H9 (cell line): ENCODE results near the gene ZPR1. TPM values are rescaled to one million over a fixed set of nuclear protein-coding genes. Genes with fewer than 3 reads are reported as not detected.

Experiments used
- DNase-seq: peaks from one replicate; pipeline ENCODE4 v3.0.0-alpha.2; 2017
- H2AFZ ChIP-seq: one replicate; pipeline ENCODE4 v1.6.1; 2013; ENCODE audit warnings: mild to moderate bottlenecking, low read length, control low read depth, moderate library complexity
- H2AK5ac ChIP-seq: 2 replicates; pipeline ENCODE4 v1.6.1; 2013; ENCODE audit warnings: low read length, control low read depth, mixed read lengths; ENCODE audit not compliant: insufficient read length
- H2BK120ac ChIP-seq: one replicate; pipeline ENCODE4 v1.6.1; 2013; ENCODE audit warnings: low read depth, mild to moderate bottlenecking, low read length, control low read depth, inconsistent platforms; ENCODE audit not compliant: poor library complexity, severe bottlenecking
- H2BK12ac ChIP-seq: 2 replicates; pipeline ENCODE4 v1.6.1; 2013; ENCODE audit warnings: low read length, control low read depth, mixed read lengths, low read depth; ENCODE audit not compliant: insufficient read length
- H2BK15ac ChIP-seq: 2 replicates; pipeline ENCODE4 v1.6.1; 2013; ENCODE audit warnings: low read depth, low read length, control low read depth
- H2BK20ac ChIP-seq: one replicate; pipeline ENCODE4 v1.6.1; 2013; ENCODE audit warnings: low read depth, mild to moderate bottlenecking, low read length, control low read depth, inconsistent platforms; ENCODE audit not compliant: poor library complexity, severe bottlenecking
- H2BK5ac ChIP-seq: 2 replicates; pipeline ENCODE4 v1.6.1; 2013; ENCODE audit warnings: low read length, control low read depth, mixed read lengths; ENCODE audit not compliant: insufficient read length
- H3K14ac ChIP-seq: 2 replicates; pipeline ENCODE4 v1.6.1; 2013; ENCODE audit warnings: low read length, control low read depth; ENCODE audit not compliant: insufficient read depth
- H3K18ac ChIP-seq: 2 replicates; pipeline ENCODE4 v1.6.1; 2013; ENCODE audit warnings: low read depth, mild to moderate bottlenecking, mixed read lengths, low read length, control low read depth; ENCODE audit not compliant: insufficient read length
- H3K23ac ChIP-seq: 2 replicates; pipeline ENCODE4 v1.6.1; 2013; ENCODE audit warnings: low read length, control low read depth, mixed read lengths, low read depth; ENCODE audit not compliant: insufficient read length
- H3K23me2 ChIP-seq: 2 replicates; pipeline ENCODE4 v1.6.1; 2013; ENCODE audit warnings: low read depth, mild to moderate bottlenecking, mixed read lengths, low read length, control low read depth; ENCODE audit not compliant: insufficient read length, poor library complexity, severe bottlenecking
- H3K27ac ChIP-seq: 2 replicates; pipeline ENCODE4 v1.5.1; 2013; ENCODE audit warnings: low read length, control low read depth, mixed read lengths, low read depth; ENCODE audit not compliant: insufficient read length
- H3K27me3 ChIP-seq: 2 replicates; pipeline ENCODE4 v1.6.1; 2013; ENCODE audit warnings: low read length, control low read depth, inconsistent platforms; ENCODE audit not compliant: insufficient read depth
- H3K4ac ChIP-seq: 2 replicates; pipeline ENCODE4 v1.6.1; 2013; ENCODE audit warnings: low read depth, mild to moderate bottlenecking, control low read depth, inconsistent platforms, low read length, moderate library complexity
- H3K4me1 ChIP-seq: 2 replicates; pipeline ENCODE4 v1.6.1; 2013; ENCODE audit warnings: low read length, control low read depth, inconsistent platforms; ENCODE audit not compliant: insufficient read depth
- H3K4me2 ChIP-seq: 2 replicates; pipeline ENCODE4 v1.6.1; 2013; ENCODE audit warnings: low read length, control low read depth, mixed read lengths; ENCODE audit not compliant: insufficient read length, insufficient read depth
- H3K56ac ChIP-seq: 2 replicates; pipeline ENCODE4 v1.6.1; 2013; ENCODE audit warnings: low read depth, mild to moderate bottlenecking, mixed read lengths, low read length, control low read depth; ENCODE audit not compliant: insufficient read length
- H3K79me1 ChIP-seq: 2 replicates; pipeline ENCODE4 v1.6.1; 2013; ENCODE audit warnings: low read depth, mild to moderate bottlenecking, moderate library complexity, low read length, control low read depth, inconsistent platforms; ENCODE audit not compliant: insufficient read depth, poor library complexity, severe bottlenecking
- H3K79me2 ChIP-seq: 2 replicates; pipeline ENCODE4 v1.6.1; 2013; ENCODE audit warnings: low read length, control low read depth, inconsistent platforms; ENCODE audit not compliant: insufficient read depth
- H3K9ac ChIP-seq: 2 replicates; pipeline ENCODE4 v1.6.1; 2013; ENCODE audit warnings: low read length, control low read depth, mixed read lengths; ENCODE audit not compliant: insufficient read length; ENCODE audit errors: extremely low read depth
- H3K9me3 ChIP-seq: one replicate; pipeline ENCODE4 v1.6.1; 2013; ENCODE audit warnings: low read depth, low read length, inconsistent platforms; ENCODE audit not compliant: control insufficient read depth
- H3T11ph ChIP-seq: one replicate; pipeline ENCODE4 v1.6.1; 2013; ENCODE audit warnings: mild to moderate bottlenecking, low read length, control low read depth, inconsistent platforms
- H4K20me1 ChIP-seq: one replicate; pipeline ENCODE4 v1.6.1; 2013; ENCODE audit not compliant: control insufficient read depth, insufficient read length, insufficient read depth
- H4K5ac ChIP-seq: 2 replicates; pipeline ENCODE4 v1.6.1; 2013; ENCODE audit warnings: low read depth, mild to moderate bottlenecking, mixed read lengths, low read length, control low read depth; ENCODE audit not compliant: insufficient read length
- H4K8ac ChIP-seq: replicated peaks from 2 replicates; pipeline ENCODE4 v1.6.1; 2013; ENCODE audit warnings: low read length, control low read depth, mixed read lengths, low read depth; ENCODE audit not compliant: insufficient read length
- H4K91ac ChIP-seq: 2 replicates; pipeline ENCODE4 v1.6.1; 2013; ENCODE audit warnings: low read depth, mild to moderate bottlenecking, moderate library complexity, mixed read lengths, low read length, control low read depth; ENCODE audit not compliant: insufficient read length
- H3K27ac Mint-ChIP-seq, 3 experiments: 2 replicates in 2 of 3; 3 replicates in 1 of 3; pipeline ENCODE4 v1.8.0; 2020 to 2021; ENCODE audit warnings: mixed read lengths in 3 of 3, mild to moderate bottlenecking in 1 of 3, moderate library complexity in 1 of 3
- H3K27me3 Mint-ChIP-seq: 2 replicates; pipeline ENCODE4 v1.8.0; 2021; ENCODE audit warnings: low read depth, mild to moderate bottlenecking, moderate library complexity, mixed read lengths
- H3K36me3 Mint-ChIP-seq, 3 experiments: 2 replicates in 2 of 3; 3 replicates in 1 of 3; pipeline ENCODE4 v1.8.0; 2020 to 2021; ENCODE audit warnings: low read depth in 3 of 3, mixed read lengths in 3 of 3; ENCODE audit not compliant: insufficient read depth in 1 of 3
- H3K4me1 Mint-ChIP-seq, 2 experiments: 2 replicates each; pipeline ENCODE4 v1.8.0; 2020; ENCODE audit warnings: mixed read lengths in 2 of 2
- H3K4me3 Mint-ChIP-seq, 2 experiments: 2 replicates in 1 of 2; 3 replicates in 1 of 2; pipeline ENCODE4 v1.8.0; 2020 to 2021; ENCODE audit warnings: mild to moderate bottlenecking in 2 of 2, mixed read lengths in 2 of 2, moderate library complexity in 1 of 2
- H3K9me3 Mint-ChIP-seq, 2 experiments: 2 replicates in 1 of 2; 3 replicates in 1 of 2; pipeline ENCODE4 v1.8.0; 2020; ENCODE audit warnings: mild to moderate bottlenecking in 2 of 2, mixed read lengths in 2 of 2, moderate library complexity in 1 of 2
- CTCF ChIP-seq: fragments of 200-600 bp; sonication (generic); conservative IDR thresholded peaks from 3 replicates; pipeline ENCODE4 v1.8.0; 2021; ENCODE audit warnings: antibody characterized with exemption, mild to moderate bottlenecking
- WGBS: extraction: QIAGEN DNeasy Blood & Tissue Kit; methylation state at CpG from one replicate; pipeline ENCODE4 v1.1.7; 2013; ENCODE audit warnings: missing lambda C conversion rate, low lambda C conversion rate, mixed read lengths; ENCODE audit not compliant: insufficient read length; ENCODE audit errors: extremely low coverage; 5-methylcytosine and 5-hydroxymethylcytosine counted together
- total RNA-seq: library from RNA; stranded (reverse); gene quantifications from 2 replicates; pipeline ENCODE4 v1.2.1, GENCODE V29; 2021

The ZPR1 gene
- total RNA-seq, 1 experiment from 2014 or later: 82.0 TPM

GRCh38 chr11:116730601-116731000 is 57.2 kb downstream of the ZPR1 start:
- no peak for DNase-seq
- H3K79me2 ChIP-seq: no peaks in the 10 kb centered on the region
- peaks cover 2% of the 10 kb centered on the region; the same call in 1 of the 2 replicates for H3K4me1 ChIP-seq
- no peak overlapping the region for H3K27ac ChIP-seq
- peaks cover 4% of the 10 kb centered on the region for H3K23me2 ChIP-seq
- no peak overlapping the region for H2AFZ ChIP-seq
- H3K36me3 Mint-ChIP-seq: no peaks in the 10 kb centered on the region
- H3K4me2 ChIP-seq: no peak overlapping the region
- no peak overlapping the region for H3K18ac ChIP-seq
- no peaks in the 10 kb centered on the region; the same call in 1 of the 2 replicates for H3K27me3 ChIP-seq
- H4K91ac ChIP-seq: no peak overlapping the region
- H2BK120ac ChIP-seq: no peak overlapping the region
- no peak overlapping the region for H3K9ac ChIP-seq
- peak overlapping the region in 1 of 3 experiments; percentile 49; a peak in 1 of 7 replicates for H3K27ac Mint-ChIP-seq
- no CpG with 5 or more reads among the region's 6 CpGs for WGBS
- H4K5ac ChIP-seq: no peak overlapping the region
- no peak overlapping the region for H2AK5ac ChIP-seq
- H3K4ac ChIP-seq: no peak overlapping the region
- H3K9me3 Mint-ChIP-seq: no peaks in the 10 kb centered on the region; a peak in 1 of 5 replicates
- H2BK20ac ChIP-seq: no peak overlapping the region
- no peak overlapping the region for H2BK12ac ChIP-seq
- no peak overlapping the region for H2BK5ac ChIP-seq
- no peak overlapping the region for H2BK15ac ChIP-seq
- H3K9me3 ChIP-seq: no peaks in the 10 kb centered on the region
- peaks cover 16% of the 10 kb centered on the region for H3K27me3 Mint-ChIP-seq
- H3K23ac ChIP-seq: no peak overlapping the region
- H3K4me3 Mint-ChIP-seq: peak overlapping the region in 1 of 2 experiments; percentile 62; a peak in 1 of 5 replicates
- no peak overlapping the region for H3T11ph ChIP-seq
- no peak for TF ChIP-seq CTCF
- peaks cover 34 to 53% of the 10 kb centered on the region in 2 experiments for H3K4me1 Mint-ChIP-seq
- no peak overlapping the region for H3K56ac ChIP-seq
- H3K79me1 ChIP-seq: no peaks in the 10 kb centered on the region
- H4K20me1 ChIP-seq: no peaks in the 10 kb centered on the region
- no peak overlapping the region for H3K14ac ChIP-seq
- H4K8ac ChIP-seq: no peak overlapping the region
